NCI-H2196 treated with DMSO at 0.1 percent for 48 hours (cell line): ENCODE results near the gene SORT1.

Source experiments
- DNase-seq: peaks from one replicate; lab custom pipeline; 2025; ENCODE audit not compliant: unreplicated experiment; lab: John Stamatoyannopoulos, UW

The SORT1 gene

DNA sequence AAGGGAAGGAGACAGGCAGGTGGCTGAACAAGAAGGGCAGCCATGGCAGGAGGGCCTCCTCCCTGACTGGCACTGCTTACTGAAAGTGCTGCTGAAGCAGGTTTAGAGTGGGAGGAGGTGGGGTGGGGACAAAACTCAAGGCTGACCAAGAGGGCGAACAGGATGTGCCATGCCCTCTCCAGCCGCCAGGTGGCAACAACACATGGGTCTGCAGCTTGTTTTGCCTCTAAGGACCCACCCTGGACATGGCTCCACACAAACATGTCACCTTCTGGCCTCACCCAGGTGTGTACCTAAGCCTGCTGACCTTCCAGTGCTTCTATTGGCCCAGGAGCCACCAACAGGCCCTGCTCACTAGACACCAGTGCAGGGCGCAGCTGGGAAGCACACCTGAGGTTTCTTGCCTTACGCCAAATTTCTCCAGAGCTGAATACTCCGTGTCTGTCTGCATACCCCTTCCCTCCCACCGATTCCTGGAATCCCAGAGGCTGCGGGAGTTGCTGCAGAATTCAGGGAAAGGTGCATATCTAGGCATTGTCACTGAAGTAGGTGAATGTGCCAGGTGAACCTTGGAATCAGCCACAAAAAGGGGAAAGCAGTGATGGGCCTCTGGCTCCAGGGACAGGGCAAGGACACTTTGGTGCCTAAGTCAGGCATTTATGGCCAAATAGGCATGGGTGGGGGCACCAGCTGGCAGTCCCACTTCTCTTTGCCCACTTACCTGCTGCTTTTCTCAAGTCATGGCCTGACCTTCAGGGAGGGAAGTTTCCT, 120.1 kb downstream of the SORT1 start:
- DNase-seq, result peak; percentile 72

DNA sequence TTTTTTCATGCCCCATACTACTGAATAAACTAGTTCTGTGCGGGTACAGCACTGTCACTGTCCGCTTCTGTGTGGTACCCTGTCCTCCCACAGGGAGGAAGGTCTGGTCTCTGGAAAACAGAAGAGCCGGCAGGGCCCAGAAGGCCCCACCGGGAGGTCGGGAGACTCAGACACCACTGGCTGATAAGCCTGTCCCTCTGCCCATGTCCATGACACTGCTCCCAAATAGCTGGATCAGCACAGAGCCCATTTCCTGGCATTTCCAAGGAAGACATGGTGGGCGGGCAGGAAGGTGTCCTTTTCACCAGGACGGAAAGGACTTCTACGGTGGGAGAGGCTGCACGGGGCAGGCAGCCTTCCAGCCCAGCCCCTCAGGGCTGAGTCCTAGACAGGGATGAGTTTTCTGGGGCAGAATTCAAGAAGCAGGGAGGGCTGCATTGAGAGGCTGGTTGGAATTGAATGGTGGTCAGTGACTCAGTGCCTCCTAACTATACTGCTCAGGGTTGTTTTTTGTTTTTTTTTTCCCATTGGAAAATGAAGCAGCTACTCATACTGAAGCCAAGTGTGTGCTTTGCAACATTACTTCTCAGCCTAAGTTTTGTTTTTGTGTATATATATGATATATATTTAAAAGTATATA, 121.9 kb downstream of the SORT1 start:
- no peak for DNase-seq

DNA sequence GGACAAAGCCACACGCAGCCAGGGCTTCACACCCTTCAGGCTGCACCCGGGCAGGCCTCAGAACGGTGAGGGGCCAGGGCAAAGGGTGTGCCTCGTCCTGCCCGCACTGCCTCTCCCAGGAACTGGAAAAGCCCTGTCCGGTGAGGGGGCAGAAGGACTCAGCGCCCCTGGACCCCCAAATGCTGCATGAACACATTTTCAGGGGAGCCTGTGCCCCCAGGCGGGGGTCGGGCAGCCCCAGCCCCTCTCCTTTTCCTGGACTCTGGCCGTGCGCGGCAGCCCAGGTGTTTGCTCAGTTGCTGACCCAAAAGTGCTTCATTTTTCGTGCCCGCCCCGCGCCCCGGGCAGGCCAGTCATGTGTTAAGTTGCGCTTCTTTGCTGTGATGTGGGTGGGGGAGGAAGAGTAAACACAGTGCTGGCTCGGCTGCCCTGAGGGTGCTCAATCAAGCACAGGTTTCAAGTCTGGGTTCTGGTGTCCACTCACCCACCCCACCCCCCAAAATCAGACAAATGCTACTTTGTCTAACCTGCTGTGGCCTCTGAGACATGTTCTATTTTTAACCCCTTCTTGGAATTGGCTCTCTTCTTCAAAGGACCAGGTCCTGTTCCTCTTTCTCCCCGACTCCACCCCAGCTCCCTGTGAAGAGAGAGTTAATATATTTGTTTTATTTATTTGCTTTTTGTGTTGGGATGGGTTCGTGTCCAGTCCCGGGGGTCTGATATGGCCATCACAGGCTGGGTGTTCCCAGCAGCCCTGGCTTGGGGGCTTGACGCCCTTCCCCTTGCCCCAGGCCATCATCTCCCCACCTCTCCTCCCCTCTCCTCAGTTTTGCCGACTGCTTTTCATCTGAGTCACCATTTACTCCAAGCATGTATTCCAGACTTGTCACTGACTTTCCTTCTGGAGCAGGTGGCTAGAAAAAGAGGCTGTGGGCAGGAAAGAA, 122.9 kb downstream of the SORT1 start:
- peak; percentile 39 for DNase-seq

DNA sequence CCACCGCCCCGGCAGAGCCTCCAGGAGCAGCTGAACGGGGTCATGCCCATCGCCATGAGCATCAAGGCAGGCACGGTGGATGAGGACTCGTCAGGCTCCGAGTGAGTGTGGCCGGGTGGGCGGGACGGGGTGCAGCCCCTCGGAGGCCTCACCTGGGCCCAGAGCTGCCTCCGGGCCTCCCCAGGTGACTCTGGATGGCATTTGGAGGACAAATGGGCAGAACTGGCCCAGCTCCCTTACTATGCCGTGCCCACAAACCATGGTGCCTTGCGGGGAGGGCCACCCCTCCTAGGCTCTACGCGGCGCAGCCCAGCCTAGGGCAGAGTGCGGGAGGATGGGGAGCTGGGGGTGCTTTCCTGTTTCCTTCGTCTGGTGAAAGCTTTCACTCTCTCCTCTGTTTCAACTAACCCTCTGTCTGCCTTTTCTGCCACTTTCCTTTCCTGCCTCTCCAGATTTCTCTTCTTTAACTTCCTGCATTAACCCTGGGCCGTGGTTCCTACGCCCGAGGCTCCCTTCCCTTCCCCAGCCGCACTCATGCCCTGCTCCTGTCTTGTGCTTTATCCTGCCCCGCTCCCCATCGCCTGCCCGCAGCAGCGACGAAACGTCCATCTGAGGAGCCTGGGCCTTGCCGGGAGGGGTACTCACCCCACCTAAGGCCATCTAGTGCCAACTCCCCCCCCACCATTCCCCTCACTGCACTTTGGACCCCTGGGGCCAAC, 124.0 kb downstream of the SORT1 start:
- DNase-seq, result no peak

DNA sequence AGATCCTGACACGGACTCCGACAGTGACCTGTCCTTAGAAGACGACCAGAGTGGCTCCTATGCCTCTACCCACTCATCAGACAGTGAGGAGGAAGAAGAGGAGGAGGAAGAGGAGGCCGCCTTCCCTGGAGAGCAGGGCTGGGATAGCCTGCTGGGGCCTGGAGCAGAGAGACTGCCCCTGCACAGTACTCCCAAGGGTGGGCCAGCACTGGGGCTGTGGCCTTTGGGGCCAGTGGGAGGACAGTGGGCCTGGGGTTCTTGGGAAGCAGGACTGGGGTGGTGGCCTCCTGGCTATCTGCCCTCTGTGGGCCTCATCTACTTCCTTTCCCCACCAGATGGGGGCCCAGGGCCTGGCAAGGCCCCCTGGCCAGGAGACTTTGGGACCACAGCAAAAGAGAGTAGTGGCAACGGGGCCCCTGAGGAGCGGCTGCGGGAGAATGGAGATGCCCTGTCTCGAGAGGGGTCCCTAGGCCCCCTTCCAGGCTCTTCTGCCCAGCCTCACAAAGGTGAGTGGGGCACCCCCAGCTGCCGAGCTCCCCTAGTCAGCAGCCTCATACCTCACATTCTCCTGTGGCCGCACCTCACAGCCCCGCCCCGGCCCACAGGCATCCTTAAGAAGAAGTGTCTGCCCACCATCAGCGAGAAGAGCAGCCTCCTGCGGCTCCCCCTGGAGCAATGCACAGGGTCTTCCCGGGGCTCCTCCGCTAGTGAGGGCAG, 124.7 kb downstream of the SORT1 start:
- DNase-seq, result no peak

DNA sequence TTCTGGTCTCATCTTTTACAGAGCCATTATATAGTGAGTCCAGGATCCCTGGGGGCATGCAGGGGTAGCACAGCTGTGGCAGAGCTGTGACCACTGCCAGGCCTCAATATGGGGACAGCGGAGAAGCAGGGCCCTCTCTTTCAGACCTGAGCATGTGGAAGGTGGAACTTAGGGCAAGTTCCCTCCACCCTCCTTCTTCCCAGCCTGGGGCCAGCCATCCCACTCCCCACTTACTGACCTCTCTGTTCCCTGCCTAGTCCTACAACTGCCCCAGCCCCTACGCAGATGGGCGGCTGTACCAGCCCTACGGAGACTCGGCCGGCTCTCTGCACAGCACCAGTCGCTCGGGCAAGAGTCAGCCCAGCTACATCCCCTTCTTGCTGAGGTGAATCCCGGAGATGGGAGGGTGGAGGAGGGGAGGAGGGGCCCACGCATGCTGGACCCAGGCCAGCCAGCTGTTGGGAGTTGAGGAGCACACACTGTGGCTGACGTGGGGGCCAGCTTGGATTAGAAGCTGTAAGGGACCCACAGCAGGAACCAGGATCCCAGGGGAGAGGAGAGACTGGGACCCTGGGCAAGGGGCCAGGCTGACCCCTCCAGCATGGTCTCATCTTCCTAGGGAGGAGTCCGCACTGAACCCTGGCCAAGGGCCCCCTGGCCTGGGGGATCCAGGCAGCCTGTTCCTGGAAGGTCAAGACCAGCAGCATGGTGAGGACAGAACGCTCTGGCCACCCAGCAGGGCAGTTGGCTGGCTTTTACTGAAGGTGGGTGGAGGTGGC, 125.5 kb downstream of the SORT1 start:
- DNase-seq, result no peak

DNA sequence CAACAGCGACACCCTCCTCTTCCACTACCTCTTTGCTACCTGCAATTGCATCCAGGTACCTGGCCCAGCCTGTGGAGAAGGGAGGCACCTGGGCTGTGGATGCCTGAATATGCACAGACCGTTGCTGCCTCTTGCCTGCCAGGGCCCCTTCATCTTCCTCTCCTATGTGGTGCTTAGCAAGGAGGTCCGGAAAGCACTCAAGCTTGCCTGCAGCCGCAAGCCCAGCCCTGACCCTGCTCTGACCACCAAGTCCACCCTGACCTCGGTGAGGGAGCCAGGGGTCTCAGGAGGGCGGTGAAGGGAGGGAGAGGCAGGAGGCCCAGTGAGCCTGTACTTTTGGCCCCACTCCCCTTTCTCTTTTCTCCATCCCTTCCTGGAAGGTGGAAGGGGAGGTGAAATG, 126.3 kb downstream of the SORT1 start:
- no peak for DNase-seq

DNA sequence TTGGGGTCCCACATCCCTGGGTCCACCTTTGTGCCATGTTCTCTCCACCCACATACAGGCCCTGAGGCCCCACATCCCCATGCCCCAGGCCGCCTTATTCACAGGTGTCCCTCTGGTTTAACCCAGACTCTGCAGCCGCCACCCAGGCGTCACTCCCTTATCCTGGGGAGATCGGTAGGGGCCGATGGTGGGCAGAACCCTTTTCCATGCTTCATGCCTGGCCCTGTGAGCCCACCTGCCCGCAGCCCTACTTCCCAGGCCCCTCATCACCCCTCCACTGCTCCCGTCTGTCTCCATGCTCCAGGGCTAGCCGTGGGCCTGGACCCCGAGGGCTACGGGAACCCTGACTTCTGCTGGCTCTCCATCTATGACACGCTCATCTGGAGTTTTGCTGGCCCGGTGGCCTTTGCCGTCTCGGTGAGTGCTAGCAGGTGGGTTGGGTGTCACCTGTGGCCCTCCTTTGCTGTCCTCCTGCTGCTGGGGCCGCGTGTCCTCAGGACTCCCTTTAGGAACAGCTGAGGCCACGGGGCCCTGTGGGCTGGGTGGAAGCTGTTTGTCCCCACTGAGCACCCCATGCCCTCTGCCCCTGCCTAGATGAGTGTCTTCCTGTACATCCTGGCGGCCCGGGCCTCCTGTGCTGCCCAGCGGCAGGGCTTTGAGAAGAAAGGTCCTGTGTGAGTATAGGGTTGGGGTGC, 126.9 kb downstream of the SORT1 start:
- no peak for DNase-seq

DNA sequence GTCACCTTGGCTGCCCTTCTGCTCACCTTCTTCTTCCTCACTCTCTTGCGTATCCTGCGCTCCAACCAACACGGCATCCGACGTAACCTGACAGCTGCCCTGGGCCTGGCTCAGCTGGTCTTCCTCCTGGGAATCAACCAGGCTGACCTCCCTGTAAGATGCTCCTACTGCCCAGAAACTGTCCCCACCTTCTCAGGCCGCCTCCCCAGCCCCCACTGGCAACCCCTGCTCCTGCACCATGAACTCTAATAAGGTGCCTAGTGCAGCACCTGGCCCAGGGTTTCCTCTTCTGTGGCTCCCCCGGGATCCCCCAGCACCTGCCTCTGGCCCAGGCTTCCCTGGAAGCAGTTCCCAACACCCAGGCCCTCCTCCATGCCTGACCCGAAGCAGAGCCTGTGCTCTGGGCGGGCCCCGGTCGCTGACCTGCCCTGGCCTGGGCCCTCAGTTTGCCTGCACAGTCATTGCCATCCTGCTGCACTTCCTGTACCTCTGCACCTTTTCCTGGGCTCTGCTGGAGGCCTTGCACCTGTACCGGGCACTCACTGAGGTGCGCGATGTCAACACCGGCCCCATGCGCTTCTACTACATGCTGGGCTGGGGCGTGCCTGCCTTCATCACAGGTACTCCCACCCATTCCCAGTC, 127.6 kb downstream of the SORT1 start:
- no peak for DNase-seq

DNA sequence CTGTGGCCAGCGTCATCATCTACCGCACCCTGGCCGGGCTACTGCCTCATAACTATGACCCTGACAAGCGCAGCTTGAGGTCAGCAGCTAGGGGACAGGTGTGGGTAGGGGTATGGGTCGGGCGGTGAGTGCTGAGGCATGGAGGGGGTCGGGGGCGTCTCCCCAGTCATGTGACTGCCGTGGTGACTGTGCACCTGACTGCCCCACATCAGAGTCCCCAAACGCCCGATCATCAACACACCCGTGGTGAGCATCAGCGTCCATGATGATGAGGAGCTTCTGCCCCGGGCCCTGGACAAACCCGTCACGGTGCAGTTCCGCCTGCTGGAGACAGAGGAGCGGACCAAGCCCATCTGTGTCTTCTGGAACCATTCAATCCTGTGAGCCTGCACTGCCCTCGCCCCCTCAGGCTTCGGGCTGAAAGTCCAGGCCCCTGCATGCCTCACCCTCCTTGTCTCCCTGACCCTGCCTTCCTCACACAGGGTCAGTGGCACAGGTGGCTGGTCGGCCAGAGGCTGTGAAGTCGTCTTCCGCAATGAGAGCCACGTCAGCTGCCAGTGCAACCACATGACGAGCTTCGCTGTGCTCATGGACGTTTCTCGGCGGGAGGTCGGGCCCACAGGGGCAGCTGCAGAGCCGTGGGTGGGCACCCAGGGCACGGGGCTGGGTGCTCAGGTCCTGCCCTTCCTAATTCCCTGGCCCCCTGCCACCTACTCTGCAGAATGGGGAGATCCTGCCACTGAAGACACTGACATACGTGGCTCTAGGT, 128.3 kb downstream of the SORT1 start:
- no peak for DNase-seq

DNA sequence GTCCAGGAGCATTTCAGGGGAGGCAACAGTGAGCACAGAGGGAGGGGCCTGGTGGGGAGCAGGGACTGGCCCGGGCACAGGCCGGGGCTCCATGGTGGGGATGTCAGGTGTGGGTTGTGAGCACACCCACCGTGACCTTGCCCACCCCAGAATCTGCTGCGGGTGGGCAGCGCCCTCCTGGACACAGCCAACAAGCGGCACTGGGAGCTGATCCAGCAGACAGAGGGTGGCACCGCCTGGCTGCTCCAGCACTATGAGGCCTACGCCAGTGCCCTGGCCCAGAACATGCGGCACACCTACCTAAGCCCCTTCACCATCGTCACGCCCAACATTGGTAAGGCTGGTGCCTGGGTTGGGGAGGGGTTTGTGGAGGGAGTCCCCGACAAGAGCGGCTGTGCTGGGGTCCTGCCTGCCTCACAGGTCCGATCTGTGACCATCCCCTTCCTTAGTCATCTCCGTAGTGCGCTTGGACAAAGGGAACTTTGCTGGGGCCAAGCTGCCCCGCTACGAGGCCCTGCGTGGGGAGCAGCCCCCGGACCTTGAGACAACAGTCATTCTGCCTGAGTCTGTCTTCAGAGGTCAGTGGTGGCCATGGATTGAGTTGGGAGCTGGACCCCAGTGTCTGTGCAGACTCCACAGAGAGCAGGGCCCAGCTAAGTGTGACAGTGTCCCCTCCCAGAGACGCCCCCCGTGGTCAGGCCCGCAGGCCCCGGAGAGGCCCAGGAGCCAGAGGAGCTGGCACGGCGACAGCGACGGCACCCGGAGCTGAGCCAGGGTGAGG, 129.1 kb downstream of the SORT1 start:
- DNase-seq, result no peak

DNA sequence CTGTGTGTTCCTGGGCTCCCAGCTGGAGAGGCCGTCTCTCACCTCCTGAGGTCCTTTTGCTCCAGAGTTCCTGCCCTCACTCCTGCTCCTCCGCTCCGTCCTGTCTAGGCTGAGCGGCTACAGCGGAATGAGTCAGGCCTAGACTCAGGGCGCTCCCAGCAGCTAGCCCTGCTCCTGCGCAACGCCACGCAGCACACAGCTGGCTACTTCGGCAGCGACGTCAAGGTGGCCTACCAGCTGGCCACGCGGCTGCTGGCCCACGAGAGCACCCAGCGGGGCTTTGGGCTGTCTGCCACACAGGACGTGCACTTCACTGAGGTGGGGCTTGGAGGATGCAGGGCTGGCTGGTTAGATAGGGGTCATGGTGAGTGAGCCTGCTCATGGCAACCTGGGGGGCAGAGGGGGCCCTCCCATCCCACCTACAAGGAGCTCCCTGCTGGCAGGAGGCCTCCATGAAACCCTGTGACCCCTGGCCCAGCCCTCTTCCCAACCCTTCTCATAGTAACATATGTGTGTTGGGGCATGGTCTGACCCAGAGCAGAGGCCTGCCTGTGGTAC, 129.9 kb downstream of the SORT1 start:
- DNase-seq, result no peak

DNA sequence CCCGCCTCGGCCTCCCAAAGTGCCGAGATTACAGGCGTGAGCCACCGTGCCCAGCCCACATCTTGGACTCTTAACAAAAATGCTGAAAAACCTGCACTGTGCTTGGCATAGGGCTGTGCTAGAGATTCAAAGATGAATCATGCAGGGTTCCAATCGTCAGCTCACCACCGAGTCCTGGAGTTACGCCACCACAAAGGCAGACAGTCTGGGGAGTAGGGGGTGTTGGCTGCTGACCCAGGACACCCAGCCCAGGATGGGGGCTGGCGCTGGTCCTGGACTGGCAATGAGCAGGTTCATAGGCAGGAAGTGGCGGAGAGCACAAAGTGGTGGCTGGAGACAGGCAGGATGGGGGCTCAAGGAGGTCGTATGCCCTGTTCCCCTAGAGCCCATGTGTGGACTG, 130.8 kb downstream of the SORT1 start:
- DNase-seq, result no peak

DNA sequence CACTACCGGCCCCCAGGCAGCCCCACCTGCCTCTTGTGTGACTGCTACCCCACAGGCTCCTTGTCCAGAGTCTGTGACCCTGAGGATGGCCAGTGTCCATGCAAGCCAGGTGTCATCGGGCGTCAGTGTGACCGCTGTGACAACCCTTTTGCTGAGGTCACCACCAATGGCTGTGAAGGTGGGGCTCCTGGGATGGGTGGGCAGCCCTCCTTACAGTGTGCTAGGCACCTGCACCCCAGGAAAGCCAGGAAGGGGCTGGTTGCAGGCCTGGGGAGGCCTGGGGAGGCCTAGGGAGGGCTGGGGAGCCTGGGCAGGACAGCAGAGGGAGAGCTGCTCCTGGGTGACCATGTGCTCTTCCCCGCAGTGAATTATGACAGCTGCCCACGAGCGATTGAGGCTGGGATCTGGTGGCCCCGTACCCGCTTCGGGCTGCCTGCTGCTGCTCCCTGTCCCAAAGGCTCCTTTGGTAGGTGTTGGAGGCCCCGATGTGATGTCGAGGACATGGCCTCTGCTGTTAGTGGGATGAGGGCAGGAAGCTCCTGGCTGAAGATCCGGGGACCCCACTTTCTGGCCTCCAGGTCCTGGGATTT, 131.9 kb downstream of the SORT1 start:
- no peak for DNase-seq

DNA sequence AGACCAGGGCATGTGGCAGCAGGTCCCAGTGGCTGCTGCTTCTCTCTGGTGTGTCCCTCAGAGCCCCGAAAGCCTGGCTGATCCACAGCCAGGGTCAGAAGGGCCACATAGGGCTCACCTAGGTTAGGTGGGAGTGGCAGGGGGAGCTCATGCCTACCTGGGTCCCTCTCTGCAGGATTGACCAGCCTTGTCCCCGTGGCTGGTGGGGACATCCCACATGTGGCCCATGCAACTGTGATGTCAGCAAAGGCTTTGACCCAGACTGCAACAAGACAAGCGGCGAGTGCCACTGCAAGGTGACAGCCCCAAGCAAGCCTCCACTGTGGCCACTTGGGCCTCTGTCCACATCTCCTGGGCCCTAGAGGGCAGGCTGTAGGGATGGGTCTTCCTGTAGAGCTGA, 132.7 kb downstream of the SORT1 start:
- DNase-seq, result no peak

DNA sequence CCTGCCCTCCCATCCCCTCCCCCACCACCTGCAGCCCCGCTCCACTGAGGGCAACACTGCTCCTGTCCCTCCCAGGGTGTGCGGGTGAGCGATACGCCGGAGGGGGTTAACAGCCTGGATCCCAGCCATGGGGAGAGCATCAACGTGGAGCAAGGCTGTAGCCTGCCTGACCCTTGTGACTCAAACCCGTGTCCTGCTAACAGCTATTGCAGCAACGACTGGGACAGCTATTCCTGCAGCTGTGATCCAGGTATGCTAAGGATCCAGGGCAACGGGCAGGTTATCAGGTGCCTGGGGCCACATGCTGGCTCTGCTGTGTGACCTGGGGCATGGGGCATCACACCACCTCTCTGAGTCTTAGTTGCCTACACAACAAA, 133.4 kb downstream of the SORT1 start:
- no peak for DNase-seq
